CD1c-positive myeloid dendritic cell (primary cell): ENCODE measurements around the gene DEPP1.
"Not testable (repeated sequence)": the region's sequence is repeated elsewhere in the genome, so short reads cannot be mapped to it uniquely, and the experiment has no call there.

Source experiments
- DNase-seq: peaks from one replicate; pipeline ENCODE4 v3.0.0-alpha.2; 2016; ENCODE audit errors: extremely low spot score

Gene DEPP1, protein sequence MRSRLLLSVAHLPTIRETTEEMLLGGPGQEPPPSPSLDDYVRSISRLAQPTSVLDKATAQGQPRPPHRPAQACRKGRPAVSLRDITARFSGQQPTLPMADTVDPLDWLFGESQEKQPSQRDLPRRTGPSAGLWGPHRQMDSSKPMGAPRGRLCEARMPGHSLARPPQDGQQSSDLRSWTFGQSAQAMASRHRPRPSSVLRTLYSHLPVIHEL

DNA sequence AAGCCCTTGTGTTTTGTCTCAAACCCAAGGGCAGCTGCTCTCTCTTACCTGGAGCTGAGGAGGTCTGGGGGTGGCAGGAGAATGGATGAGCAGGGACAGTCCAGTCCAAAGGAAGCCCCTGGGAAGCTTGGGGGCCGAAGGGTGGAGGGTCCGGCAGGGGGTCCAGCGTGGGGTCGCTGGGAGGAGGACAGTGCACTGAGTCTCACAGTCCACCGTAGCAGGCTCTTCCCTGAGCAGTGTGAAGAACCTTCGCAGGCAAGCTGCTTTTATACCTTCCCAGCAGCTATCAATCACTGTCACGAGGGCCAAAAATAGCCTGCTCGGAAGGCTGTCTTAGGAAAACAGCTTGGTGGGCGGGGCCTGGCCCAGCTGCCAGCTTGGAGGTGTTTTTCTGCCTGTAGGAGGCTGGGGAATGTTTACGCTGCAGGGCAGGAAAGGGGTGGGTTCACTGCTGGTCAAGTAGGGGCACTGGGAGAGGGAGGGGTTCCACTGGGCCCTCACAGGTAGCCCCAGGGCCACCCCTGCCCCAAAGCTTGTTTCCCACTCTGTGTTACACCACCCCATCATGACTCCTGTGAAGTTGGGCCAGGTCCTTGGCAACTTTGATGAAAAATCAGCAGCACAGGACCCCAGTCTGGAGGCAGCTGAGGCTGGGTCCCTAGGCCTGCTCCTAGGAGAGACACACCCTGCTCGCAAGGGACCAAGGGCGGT is at the start of gene DEPP1:
Gene DEPP1 (minus strand): TSS at position 240 of the 711 bp plus-strand sequence. CDS start 779 bp downstream, outside the sequence.
- DNase-seq, result peak; percentile 54

DNA sequence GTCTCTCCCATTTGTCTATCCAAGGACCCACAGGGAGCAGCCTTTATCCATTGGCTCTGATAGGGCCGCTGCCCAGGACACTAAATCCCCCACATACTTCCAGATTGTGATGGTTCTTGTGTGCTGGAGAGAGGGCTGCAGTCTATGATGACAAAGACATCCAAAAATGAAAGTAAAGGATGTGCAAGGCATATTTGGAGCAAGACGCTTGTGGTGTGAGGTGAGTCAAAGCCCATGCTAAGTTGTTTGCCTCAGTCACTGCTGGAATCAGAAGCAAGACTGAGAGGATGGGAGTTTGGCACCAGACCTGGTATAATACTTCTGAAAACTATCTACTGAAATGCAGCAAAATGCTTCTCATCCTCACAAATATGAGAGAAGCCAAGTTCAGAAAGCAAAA is 44.8 kb upstream of the DEPP1 start:
- no peak for DNase-seq

DNA sequence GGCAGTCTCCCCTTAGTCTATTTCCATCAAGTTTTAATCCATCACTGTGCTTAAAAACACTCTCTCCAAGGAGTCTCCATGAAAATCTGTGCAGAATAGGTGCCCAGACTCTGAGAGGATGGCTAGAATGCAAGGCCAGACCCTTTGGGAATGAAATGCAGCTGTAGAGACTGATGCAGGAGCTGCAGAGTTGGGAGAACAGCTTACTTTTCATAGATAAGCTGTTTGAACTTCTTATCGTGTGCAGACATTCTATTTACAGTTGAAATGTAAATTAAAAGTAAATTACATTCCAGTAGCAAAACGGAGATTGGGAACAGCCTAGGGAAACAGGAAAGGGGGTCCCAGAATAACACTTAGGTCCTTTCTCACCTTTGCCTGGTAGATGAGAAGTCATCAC is 37.0 kb upstream of the DEPP1 start:
- DNase-seq, result no peak

DNA sequence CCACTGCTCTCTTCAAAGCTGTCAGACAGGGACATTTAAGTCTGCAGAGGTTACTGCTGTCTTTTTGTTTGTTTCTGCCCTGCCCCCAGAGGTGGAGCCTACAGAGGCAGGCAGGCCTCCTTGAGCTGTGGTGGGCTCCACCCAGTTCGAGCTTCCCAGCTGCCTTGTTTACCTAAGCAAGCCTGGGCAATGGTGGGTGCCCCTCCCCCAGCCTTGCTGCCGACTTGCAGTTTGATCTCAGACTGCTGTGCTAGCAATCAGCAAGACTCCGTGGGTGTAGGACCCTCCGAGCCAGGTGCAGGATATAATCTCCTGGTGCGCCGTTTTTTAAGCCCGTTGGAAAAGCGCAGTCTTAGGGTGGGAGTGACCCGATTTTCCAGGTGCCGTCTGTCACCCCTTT is 35.9 kb upstream of the DEPP1 start:
- DNase-seq, result not testable (repeated sequence)

DNA sequence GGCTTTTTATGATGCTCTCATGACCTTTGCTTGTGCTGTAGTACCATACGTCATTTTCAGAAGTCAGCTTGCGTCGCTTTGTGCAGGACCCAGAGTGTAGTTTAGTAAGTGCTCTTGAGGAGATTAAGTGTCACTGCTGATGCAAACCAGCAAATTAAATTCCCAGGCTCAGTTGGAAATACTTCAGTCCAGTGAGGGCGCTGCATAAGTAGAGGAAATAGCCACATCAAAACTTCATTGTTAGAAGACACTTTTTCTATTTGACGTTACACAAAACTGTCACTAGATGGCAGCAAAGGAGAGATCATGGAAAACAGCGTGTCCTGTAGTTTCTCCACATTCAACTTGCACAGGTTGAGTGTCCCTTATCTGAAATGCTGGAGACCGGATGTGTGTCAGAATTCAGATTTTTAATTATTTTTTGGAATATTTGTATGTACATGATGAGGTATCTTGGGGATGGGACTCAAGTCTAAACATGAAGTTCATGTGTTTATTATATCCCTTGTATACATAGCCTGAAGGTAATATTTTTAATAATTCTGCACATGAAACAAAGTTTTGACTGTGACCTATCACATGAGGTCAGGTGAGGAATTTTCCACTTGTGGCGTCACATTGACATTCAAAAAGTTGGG is 30.0 kb upstream of the DEPP1 start:
- peak; percentile 81 for DNase-seq

DNA sequence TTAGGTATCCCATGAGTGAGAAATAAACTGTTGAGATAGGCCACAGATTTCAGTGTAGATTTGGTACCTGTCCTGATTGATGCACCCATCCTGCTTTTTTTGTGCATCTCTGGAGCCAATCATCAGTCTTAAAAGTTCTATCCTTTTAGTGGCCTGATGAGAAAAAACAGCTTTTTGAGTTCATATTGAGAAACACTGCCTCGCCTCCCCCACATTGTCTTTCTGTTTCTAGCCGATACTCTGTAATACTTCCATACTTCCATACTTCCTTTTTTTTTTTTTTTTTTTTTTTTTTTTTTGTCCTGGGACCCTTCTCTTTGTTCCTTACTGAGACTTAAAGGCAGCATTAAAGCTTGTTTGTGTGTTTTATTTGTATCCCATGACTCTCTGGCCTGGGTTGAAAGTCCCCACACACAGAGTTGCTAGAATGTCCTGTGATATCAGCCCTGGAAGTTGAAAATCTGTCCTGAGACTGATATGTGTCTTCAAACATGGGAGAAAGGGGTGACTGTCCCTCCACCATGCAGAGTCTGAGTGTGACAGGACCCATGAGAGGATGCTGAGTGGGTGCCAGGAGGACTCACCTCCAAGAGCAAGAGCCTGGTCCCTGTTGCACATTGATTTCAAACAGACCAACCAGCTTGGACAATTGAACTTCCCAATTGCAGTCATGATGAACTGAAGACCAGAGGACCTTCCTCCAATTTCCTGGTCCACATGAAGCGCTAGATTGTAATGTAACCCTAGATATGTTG is 27.8 kb upstream of the DEPP1 start:
- DNase-seq, result peak; percentile 39

DNA sequence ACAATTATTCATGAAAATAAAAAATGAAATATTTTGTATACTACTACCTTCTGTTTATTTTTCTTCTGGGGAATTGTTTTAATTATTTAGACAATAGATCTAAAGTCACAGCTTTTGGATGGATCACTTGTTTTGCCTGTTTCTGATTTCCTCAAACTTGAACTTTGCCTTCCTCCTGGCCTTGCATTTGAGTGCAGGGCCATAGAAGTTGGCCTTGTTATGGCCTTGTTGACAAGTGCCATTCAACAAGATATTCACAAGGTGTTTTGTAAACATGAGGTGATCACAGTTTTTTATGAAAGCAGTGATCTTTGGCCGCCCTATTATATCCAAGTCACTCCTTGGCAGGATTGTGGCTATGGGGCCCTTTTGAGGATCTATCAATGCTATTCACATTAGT is 26.7 kb upstream of the DEPP1 start:
- DNase-seq, result no peak

DNA sequence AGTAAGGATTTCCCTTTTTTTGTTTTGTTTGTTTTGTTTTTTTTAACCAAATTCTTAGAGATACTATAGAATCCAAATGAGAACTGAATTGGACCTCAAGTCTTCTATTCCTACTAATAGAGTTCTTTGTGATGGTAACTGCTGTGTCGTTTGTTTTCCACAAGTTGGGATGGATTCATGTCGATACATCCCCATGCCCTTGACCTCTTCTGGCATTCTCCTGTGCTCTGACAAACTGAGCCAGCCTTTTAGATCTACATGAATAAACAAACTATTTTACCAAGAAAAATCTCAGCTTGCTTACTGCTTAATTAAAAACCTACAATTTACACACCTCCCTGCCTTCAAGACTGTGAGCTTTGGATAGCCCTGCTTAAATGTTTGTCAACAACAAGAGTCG is 26.1 kb upstream of the DEPP1 start:
- DNase-seq, result no peak

DNA sequence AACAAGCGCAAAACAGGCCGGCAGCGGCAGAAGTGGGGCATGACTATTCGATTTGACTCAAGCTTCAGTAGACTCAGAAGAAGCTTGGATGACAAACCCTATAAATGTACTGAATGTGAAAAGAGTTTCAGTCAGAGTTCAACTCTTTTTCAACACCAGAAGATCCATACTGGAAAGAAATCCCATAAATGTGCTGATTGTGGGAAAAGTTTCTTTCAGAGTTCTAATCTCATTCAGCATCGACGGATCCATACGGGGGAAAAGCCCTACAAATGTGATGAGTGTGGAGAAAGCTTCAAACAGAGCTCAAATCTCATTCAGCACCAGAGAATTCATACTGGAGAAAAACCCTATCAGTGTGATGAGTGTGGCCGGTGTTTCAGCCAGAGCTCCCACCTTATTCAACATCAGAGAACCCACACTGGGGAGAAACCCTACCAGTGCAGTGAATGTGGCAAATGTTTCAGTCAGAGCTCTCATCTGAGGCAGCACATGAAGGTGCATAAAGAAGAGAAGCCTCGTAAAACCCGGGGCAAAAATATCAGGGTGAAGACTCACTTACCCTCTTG is 24.9 kb upstream of the DEPP1 start:
- DNase-seq, result no peak

DNA sequence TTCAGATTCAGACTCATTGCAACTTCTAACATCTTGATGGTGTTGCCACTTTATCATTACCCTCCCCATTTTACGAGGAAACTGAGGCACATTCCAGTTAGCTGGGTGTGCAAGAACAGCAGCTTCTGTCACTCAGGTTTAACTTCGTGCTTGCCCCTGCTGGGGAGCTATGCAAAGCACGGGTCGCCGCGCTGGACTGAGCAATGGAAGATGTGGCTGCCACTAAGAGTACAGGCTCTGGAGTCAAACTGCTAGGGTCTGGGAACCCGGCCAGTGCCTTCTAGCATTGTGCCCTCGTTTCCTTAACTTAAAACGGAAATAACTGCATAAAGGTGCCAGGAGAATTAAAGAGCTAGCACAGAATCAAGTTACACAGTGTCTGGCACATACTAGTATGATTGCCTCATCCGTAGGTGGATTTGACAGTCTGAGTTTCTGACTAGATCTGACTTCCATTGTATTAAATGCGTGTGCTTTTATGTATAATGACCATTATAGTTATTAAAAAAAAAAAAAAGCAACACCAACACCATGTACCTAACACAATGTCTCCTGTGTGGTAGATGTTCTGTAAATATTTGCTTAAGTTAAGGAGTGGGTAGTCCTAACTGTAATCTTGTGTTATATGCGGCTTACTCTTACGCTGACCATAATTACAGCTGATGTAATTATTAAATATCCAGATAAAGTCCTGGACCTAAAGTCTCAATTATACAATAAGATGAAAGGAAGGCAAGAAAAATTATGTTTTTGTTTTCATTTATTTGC is 23.0 kb upstream of the DEPP1 start:
- DNase-seq, result peak; percentile 49

DNA sequence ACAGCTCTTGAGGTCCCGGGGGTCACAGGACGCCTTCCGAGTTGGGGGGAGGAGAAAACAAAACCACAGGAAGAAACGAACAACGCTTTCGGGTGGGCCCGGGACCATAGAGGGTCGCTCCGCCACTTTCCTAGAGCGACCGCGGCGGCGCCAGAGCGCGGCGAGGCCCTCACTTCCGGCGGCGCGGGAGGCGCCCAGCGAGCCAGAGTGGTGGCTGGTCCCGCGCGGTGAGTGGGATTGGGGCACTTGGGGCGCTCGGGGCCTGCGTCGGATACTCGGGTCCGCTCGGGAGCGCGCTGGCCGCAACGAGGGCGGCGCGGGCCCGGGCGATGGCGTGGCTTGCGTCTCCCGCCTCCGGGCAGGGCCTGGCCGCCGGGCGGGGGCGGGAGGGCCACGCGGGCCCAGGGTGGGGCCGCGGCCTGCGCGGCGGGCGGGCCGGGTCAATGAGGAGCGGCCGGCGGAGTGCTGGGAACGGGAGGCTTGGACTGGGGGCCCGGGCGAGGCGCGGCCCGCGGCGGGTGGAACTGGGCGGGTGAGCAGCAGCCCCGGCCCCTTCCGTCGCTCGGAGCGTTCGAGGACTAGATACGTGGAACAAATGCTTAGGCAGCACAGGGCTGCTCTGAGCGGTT is 22.3 kb upstream of the DEPP1 start, which contains the start of gene ZNF22:
Gene ZNF22 (plus strand): TSS at position 172 of the 629 bp plus-strand sequence. CDS start 2,446 bp downstream, outside the sequence.
- peak; percentile 81 for DNase-seq

DNA sequence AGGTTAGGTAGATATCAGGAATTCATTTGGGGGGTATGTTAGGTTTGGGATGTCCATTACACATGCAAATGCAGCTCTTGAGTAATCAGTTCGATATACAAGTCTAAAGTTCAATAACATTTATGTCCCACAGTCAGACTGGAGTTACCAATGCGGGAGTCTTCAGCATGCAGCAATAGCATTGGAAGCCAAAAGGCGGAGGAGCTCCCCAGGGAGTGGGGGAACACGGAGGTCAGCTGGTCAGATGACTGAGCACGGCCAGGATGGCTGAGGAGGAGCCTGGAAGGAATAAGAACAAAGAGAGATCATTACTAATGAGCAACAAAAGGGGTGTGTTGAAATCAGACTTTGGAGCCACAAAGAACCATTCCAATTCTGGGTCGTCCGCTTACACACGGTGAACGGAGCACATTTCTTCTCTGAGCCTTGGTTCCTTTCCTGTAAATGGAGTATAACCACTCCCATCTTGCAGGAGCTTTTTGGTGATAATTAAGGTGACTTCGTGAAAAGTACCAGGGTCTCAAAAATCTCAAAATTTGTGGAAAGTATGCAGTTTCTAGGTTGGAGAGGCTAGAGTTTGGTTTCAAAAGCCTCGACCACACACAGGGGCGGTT is 21.6 kb upstream of the DEPP1 start:
- peak; percentile 18 for DNase-seq

DNA sequence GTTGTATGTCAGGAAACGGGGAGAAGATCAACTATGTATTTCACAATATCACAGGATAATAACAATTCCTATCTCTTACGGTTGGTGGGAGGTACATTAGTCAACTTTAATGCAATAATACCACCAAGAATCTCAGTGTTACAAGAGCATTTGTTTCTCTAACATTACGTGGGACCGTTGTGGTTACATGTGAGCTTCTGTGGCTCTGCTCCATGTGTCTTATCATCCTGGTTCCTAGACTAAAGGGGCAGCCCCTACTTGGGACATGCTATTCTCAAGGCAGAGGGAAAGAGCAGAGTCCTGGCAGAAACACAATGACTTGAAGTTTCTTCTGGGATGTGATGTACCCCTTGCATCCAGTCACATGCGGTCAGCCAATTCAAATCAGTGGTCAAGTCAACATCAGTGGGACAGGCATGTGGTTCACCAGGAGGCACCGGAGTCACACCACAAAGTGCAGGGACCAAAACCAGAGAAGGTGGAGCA is 19.6 kb upstream of the DEPP1 start:
- no peak for DNase-seq

DNA sequence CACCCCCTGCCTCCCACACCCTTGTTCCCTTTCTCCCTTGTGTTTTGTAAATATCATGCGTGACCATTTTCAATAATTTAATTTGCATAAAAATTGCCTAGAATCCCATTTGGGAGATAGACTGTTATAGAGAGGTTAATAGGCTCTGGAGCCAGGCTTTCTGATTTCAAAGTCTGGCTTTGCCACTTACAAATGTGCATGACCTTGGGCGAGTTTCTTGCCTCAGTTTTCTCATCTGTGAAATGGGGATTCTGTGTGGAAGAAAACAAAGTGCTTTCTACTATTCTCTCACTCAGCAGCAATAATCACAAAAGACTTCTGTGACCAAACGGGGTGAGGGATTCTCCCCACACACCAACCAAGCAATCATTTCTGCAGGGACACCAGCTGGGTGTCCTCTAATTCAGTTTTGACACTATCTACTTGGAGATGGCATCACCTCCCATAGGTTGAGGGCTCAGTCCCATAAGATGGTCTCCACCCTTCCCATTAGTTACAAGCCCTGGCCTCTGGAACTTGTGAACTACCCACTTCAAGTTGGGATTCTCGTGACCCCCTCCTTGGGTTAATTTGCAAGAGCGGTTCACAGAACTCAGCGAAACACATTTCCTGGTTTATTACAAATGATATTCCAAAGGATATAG is 18.6 kb upstream of the DEPP1 start:
- no peak for DNase-seq

DNA sequence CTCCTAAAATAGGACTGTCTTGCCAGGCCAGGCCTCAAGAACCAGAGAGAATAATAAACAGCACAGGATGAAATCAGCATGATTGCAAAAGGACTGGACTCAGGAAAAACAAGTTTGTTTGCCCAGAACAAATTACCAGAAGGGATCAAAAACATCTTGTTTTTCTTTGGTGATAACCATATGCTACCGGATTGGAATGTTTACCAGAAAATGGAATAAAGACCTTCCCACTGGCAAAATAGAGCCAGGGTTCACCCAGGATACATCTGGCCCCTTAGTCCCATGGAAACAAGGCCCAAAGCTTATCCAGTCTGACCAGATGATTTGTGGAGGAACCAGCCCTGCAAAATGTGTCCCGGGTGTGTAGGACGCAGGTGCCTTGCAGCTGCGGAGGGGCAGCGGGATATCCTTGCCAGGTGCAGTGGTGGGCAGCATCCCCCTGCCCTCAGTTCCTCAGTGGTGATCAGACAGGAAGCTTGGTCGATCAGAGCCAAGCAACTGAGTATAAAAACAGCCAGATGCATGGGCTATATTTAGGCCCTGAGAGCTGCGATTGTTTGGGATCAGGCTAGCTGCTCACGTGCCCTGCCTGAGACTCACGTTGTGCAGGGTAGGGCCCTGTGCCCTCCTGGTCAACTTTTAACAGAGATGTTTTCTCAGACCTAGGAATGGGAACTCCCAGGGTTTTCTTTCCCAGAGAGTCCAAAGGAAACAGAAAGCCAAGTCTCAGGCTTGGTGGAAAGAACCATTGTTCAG is 17.5 kb upstream of the DEPP1 start:
- no peak for DNase-seq

DNA sequence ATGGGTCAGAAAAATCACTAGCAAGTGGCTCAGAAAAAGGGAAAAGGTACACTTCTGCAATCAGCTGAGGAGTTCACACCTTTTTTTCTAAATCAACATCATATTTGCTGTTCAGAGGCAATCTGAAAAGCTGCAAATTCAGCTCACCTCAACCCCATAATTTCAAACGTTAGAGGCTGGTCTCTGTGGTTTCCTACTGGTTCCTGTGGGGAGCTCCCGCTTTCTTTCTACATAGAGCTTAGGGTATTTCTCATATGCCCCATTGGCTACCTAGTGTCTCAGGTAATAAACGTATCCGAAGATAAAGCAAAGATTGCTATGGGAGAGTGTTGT is 16.9 kb upstream of the DEPP1 start:
- DNase-seq, result no peak

DNA sequence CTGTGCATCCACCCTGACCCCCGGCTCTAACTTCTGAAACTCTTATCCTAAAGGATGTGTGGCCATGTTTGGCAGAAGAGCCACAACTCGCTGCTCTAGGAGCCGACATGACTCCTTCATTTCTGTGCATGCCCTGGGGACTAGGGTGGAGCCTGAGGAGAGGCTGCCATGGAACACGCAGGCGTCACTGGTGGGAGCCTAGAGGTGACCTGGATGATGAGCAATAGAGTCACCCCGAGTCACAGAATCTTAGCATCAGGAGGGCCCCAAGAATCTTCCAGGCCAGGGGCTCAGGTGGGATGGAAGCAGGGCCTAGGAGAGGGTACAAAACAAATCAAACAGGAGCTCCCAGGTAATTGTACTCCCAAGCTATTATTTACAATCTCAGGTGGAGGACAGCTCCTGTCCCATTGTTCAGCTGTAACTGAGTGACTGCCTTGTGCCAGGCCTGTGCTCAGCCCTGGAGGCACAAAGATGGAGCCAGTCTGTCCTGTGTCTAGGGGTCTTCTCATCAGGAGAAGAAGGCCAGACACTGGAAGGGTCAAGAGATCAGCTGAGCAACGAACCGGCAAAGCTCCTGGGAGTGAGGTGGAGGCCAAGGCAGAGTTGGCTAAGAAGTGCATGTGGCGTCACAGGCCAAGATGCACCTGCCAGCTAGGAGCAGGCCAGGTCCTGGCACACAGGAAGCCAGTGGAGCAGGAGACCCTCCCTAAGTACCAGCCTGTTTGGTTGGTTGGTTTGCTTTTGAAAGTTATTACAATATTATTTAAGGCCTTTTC is 16.3 kb upstream of the DEPP1 start:
- no peak for DNase-seq
